ENCODE measurements around the gene PTPRT. TPM values are rescaled to one million over a fixed set of nuclear protein-coding genes. Genes with fewer than 3 reads are reported as not detected.

The PTPRT gene
- polyA plus RNA-seq, 3 donors: not detected

DNA sequence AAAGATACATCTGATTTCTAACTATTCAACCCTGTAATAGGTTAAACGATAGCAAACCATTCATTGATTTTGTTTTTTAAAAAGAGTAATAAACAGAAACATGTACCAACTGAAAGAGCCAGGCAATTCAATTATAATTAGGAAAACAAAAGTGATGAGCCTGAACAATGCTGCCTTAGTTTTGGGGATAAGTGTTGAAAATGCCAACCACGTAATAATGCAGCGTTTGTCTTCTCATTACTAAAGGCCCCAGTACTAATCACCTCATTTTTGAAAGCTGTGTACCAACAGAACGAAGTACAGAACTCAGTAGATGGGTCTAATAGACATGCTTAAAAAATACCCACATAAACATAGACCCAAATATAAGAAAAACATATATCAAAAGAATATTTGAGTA, 907.9 kb downstream of the PTPRT start:
- peaks cover 0 to 7% (median 5%) of the 10 kb centered on the region in 7 donors for H3K9me3 Mint-ChIP-seq

DNA sequence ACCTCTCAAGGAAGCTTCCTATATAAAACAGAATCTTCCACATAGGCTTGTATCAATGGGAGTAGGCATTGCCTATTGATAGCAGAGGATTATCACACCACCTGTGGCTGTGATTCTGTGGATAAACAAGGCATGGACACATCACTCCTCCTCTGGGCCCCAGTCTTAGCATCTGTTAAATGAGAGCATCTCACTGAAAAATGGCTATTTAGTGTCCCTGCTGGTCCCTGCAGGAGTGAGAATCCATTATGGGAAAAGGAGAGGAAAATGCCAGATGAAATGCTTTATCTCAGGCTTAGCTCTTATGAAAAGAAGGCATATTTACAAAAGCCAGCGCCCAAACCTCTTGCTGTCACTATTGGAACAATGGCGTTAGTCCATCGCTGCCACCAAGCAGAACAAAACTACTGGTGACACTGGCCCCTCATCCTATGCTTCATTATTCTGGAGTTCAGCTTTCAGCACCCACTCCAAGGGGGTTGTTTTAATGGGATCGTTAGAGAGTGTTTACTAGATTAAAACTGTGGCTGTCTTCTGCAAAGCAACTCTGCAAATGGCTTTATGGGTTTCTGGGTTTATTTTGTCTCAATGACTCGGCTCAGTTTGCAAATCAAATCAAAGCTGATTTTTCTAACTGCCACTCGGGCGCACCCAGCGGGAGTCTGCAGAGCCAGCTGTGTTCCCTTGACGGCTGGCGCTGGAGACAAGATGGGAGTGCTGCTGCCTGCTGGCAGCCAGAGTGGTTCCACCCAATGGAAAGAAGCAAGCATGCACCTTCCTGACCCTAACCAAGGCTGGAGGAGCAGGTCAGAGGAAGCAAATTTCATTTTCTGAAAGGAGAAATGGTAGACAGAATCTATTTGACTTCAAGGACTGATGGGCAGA, 912.7 kb downstream of the PTPRT start:
- Histone ChIP-seq H3K79me2 (ENCODE audit: insufficient read depth, low read length) (no peaks in the 10 kb centered on the region), H3K36me3 (replicated peaks in 1 of 2; ENCODE audit: control insufficient read depth in 1 of 2, insufficient read depth in 2 of 2, low read length in 2 of 2) (no peaks in the 10 kb centered on the region), H3K4me1 (ENCODE audit: control insufficient read depth in 1 of 2, insufficient read depth in 2 of 2, low read length in 2 of 2) (no peaks in the 10 kb centered on the region), H3K27me3 (ENCODE audit: control insufficient read depth in 2 of 2, insufficient read depth in 2 of 2, low read length in 2 of 2) (no peaks in the 10 kb centered on the region), H3K9me3 (replicated peaks in 1 of 2; ENCODE audit: control insufficient read depth in 1 of 2, insufficient read depth in 1 of 2, low read length in 2 of 2) (peaks cover 0 to 2% of the 10 kb centered on the region in 2 donors), H2AFZ (ENCODE audit: insufficient read depth, low read depth, low read length, poor library complexity, severe bottlenecking) (no peak overlapping the region), H3K4me2 (replicated peaks; ENCODE audit: extremely low read depth, low read length, poor library complexity, severe bottlenecking) (no peak overlapping the region), H3K27ac (ENCODE audit: low read depth in 1 of 2, low read length in 2 of 2) (no peak overlapping the region), H3K4me3 (replicated peaks in 1 of 3; ENCODE audit: low read depth in 2 of 3, low read length in 3 of 3) (no peak overlapping the region), H3K9ac (ENCODE audit: insufficient read depth, low read length, poor library complexity, severe bottlenecking) (no peak overlapping the region), H4K20me1 (ENCODE audit: insufficient read depth, low read length) (no peaks in the 10 kb centered on the region)
- intact Hi-C loops (cut with micrococcal nuclease): no loop called here
- peaks cover 0 to 7% (median 4%) of the 10 kb centered on the region in 7 donors for H3K9me3 Mint-ChIP-seq
- no peak overlapping the region for H3K4me3 Mint-ChIP-seq
- TF ChIP-seq, protein P1, sequence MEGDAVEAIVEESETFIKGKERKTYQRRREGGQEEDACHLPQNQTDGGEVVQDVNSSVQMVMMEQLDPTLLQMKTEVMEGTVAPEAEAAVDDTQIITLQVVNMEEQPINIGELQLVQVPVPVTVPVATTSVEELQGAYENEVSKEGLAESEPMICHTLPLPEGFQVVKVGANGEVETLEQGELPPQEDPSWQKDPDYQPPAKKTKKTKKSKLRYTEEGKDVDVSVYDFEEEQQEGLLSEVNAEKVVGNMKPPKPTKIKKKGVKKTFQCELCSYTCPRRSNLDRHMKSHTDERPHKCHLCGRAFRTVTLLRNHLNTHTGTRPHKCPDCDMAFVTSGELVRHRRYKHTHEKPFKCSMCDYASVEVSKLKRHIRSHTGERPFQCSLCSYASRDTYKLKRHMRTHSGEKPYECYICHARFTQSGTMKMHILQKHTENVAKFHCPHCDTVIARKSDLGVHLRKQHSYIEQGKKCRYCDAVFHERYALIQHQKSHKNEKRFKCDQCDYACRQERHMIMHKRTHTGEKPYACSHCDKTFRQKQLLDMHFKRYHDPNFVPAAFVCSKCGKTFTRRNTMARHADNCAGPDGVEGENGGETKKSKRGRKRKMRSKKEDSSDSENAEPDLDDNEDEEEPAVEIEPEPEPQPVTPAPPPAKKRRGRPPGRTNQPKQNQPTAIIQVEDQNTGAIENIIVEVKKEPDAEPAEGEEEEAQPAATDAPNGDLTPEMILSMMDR (IDR thresholded peaks at IDR 0.05): no peak
- H3K4me1 Mint-ChIP-seq: no peaks in the 10 kb centered on the region
- H3K27me3 Mint-ChIP-seq (ENCODE audit: low read depth in 3 of 3): peaks cover 0 to 1% (median 0%) of the 10 kb centered on the region in 3 donors
- H3K36me3 Mint-ChIP-seq: no peaks in the 10 kb centered on the region
- H3K27ac Mint-ChIP-seq: no peak overlapping the region
- 60% methylated on average over 6 of the region's 10 CpGs for WGBS (ENCODE audit: insufficient coverage)
- DNase-seq: no peak

More for the DNA sequence above, 907.9 kb downstream of the PTPRT start:
- Mint-ChIP-seq H3K4me1 (no peaks in the 10 kb centered on the region), H3K4me3 (no peak overlapping the region), H3K27me3 (ENCODE audit: low read depth in 3 of 3) (peaks cover 0 to 2% (median 1%) of the 10 kb centered on the region in 3 donors), H3K27ac (no peak overlapping the region), H3K36me3 (no peaks in the 10 kb centered on the region)
- Histone ChIP-seq H3K4me1 (ENCODE audit: control insufficient read depth in 1 of 2, insufficient read depth in 2 of 2, low read length in 2 of 2) (no peaks in the 10 kb centered on the region), H3K9me3 (replicated peaks in 1 of 2; ENCODE audit: control insufficient read depth in 1 of 2, insufficient read depth in 1 of 2, low read length in 2 of 2) (peaks cover 0 to 2% of the 10 kb centered on the region in 2 donors), H3K4me3 (replicated peaks in 1 of 3; ENCODE audit: low read depth in 2 of 3, low read length in 3 of 3) (no peak overlapping the region), H2AFZ (ENCODE audit: insufficient read depth, low read depth, low read length, poor library complexity, severe bottlenecking) (no peak overlapping the region), H3K79me2 (ENCODE audit: insufficient read depth, low read length) (no peaks in the 10 kb centered on the region), H3K27ac (ENCODE audit: low read depth in 1 of 2, low read length in 2 of 2) (no peak overlapping the region), H3K36me3 (replicated peaks in 1 of 2; ENCODE audit: control insufficient read depth in 1 of 2, insufficient read depth in 2 of 2, low read length in 2 of 2) (no peaks in the 10 kb centered on the region), H3K27me3 (ENCODE audit: control insufficient read depth in 2 of 2, insufficient read depth in 2 of 2, low read length in 2 of 2) (no peaks in the 10 kb centered on the region), H4K20me1 (ENCODE audit: insufficient read depth, low read length) (no peaks in the 10 kb centered on the region), H3K4me2 (replicated peaks; ENCODE audit: extremely low read depth, low read length, poor library complexity, severe bottlenecking) (no peak overlapping the region), H3K9ac (ENCODE audit: insufficient read depth, low read length, poor library complexity, severe bottlenecking) (no peak overlapping the region)
- intact Hi-C loops (cut with micrococcal nuclease): no loop called here
- WGBS (ENCODE audit: insufficient coverage): no CpG with 5 or more reads among the region's 4 CpGs
- no peak for DNase-seq
- TF ChIP-seq, protein P1 (IDR thresholded peaks at IDR 0.05): no peak

Measured in CD14-positive monocyte (primary cell).